HG03064 (cell line): ENCODE data around the gene TTC36.
"Not testable (repeated sequence)": the region's sequence is repeated elsewhere in the genome, so short reads cannot be mapped to it uniquely, and the experiment has no call there.

Source experiments
- ATAC-seq: cut with Tn5 transposase; IDR thresholded peaks from one replicate; pipeline ENCODE4 v1.9.1; 2021; ENCODE audit warnings: low read depth; ENCODE audit not compliant: unreplicated experiment

The TTC36 gene

DNA sequence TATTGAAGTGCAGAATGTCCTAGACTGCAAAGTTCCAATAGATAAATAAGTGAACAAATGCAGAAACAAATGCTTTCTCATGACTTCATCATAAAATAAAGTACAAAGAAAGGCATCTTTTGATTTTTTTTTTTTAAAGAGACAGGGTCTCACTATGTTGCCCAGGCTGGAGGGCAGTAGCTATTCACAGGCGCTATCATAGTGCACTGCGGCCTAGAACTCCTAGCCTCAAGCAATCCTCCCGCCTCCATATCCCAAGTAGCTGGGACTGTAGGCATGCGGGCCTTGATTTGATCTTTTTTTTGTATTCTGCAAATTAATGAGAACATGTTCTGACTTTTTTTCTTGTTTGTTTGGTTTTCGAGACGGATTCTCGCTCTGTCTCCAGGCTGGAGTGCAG, 47.4 kb downstream of the TTC36 start:
- ATAC-seq, result no peak

- not testable (repeated sequence) for ATAC-seq
These were observed 50.7 kb downstream of the TTC36 start for GRCh38 chr11:118577995-118578394.
